Activated CD8-positive, alpha-beta T cell treated with anti-CD3 and anti-CD28 coated beads for 36 hours (primary cell): ENCODE measurements around the gene DDX56. TPM values are rescaled to one million over a fixed set of nuclear protein-coding genes. Genes with fewer than 3 reads are reported as not detected.
"Not testable (repeated sequence)": the region's sequence is repeated elsewhere in the genome, so short reads cannot be mapped to it uniquely, and the experiment has no call there.

Experiments
- ATAC-seq: fragments of 200-7000 bp; cut with Tn5 transposase; one replicate; pipeline ENCODE4 v1.10.0; 2021; ENCODE audit warnings: mild to moderate bottlenecking, moderate library complexity
- CTCF ChIA-PET: fragments of 350-600 bp; sonication (Branson Sonifier 250); formaldehyde crosslinking; loops from one replicate; lab custom pipeline; 2021; ENCODE audit warnings: antibody characterized with exemption; lab: Charles Lee
- POLR2A ChIA-PET: fragments of 350-600 bp; sonication (Branson Sonifier 250); formaldehyde crosslinking; loops from one replicate; lab custom pipeline; 2021; ENCODE audit warnings: antibody characterized with exemption; lab: Charles Lee
- DNase-seq: peaks from one replicate; pipeline ENCODE4 v3.0.0-alpha.2; 2020
- H3K27ac Mint-ChIP-seq: one replicate; pipeline ENCODE4 v1.8.0; 2021; ENCODE audit warnings: mild to moderate bottlenecking, mixed read lengths
- H3K27me3 Mint-ChIP-seq: one replicate; pipeline ENCODE4 v1.8.0; 2021; ENCODE audit warnings: mixed read lengths
- H3K36me3 Mint-ChIP-seq: one replicate; pipeline ENCODE4 v1.8.0; 2021; ENCODE audit warnings: low read depth, mixed read lengths
- H3K4me1 Mint-ChIP-seq: one replicate; pipeline ENCODE4 v1.8.0; 2021; ENCODE audit warnings: low read depth, mixed read lengths
- H3K4me3 Mint-ChIP-seq: one replicate; pipeline ENCODE4 v1.8.0; 2021; ENCODE audit warnings: mild to moderate bottlenecking, moderate library complexity, mixed read lengths
- H3K9me3 Mint-ChIP-seq: one replicate; pipeline ENCODE4 v1.8.0; 2021; ENCODE audit warnings: mixed read lengths
- intact Hi-C: fragments of 100-400 bp; cut with micrococcal nuclease; formaldehyde crosslinking; loops from one replicate; pipeline ENCODE4 v1.10.0; 2022
- total RNA-seq, 2 experiments: library from RNA; stranded (reverse); gene quantifications; one replicate each; pipeline ENCODE4 v1.2.3, GENCODE V29; 2021
- TF ChIP-seq, protein P1 (sequence below): fragments of 200-600 bp; IDR thresholded peaks from one replicate; pipeline ENCODE4 v1.8.0; 2022; ENCODE audit warnings: antibody characterized with exemption, mild to moderate bottlenecking

The DDX56 gene
- total RNA-seq, 2 experiments from 2014 or later = 92.3 to 98.3 TPM

DNA sequence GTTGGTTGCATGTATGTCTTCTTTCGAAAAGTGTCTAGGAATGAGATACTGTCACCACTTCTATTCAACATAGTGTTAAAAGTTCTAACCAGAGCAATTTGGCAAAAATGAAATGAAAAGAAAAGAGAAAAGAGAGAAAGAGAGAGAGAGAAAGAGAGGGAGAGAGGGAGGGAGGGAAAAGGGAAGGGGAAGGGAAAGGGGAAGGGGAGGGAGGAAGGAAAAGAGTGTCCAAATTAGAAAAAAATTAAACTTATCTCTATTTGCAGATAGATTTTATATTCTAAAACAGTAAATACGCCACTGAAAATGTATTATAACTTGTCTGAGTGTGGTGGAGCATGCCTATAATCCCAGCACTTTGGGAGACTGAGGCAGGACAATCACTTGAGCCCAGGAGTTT lies 16.2 kb downstream of the DDX56 start:
- TF ChIP-seq, protein P1, sequence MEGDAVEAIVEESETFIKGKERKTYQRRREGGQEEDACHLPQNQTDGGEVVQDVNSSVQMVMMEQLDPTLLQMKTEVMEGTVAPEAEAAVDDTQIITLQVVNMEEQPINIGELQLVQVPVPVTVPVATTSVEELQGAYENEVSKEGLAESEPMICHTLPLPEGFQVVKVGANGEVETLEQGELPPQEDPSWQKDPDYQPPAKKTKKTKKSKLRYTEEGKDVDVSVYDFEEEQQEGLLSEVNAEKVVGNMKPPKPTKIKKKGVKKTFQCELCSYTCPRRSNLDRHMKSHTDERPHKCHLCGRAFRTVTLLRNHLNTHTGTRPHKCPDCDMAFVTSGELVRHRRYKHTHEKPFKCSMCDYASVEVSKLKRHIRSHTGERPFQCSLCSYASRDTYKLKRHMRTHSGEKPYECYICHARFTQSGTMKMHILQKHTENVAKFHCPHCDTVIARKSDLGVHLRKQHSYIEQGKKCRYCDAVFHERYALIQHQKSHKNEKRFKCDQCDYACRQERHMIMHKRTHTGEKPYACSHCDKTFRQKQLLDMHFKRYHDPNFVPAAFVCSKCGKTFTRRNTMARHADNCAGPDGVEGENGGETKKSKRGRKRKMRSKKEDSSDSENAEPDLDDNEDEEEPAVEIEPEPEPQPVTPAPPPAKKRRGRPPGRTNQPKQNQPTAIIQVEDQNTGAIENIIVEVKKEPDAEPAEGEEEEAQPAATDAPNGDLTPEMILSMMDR = no peak
- no peak overlapping the region for H3K4me3 Mint-ChIP-seq
- ATAC-seq (no peak), DNase-seq (no peak)
- CTCF ChIA-PET = no interaction called here
- no peaks in the 10 kb centered on the region for H3K4me1 Mint-ChIP-seq
- intact Hi-C loops = no loop called here
- no peaks in the 10 kb centered on the region for H3K9me3 Mint-ChIP-seq
- POLR2A ChIA-PET = no interaction called here
- no peak overlapping the region for H3K27ac Mint-ChIP-seq
- no peaks in the 10 kb centered on the region for H3K27me3 Mint-ChIP-seq
- H3K36me3 Mint-ChIP-seq = no peaks in the 10 kb centered on the region

DNA sequence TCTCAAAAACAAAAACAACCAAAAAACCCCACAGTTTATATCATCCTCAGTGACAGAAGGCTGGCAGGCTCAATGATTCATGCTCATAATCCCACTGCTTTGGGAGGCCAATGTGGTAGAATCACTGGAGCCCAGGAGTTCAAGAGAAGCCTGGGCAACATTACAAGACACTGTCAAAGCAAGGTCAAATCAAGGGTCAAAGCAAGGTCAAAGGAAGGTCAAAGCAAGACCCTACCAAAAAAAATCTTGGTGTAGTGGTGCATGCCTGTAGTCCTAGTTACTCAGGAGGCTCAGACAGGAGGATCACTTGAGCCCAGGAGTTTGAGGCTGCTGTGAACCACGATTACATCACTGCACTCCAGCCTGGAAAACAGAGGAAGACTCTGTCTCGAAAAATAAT lies 18.4 kb downstream of the DDX56 start:
- H3K4me3 Mint-ChIP-seq = no peak overlapping the region
- no peaks in the 10 kb centered on the region for H3K9me3 Mint-ChIP-seq
- DNase-seq (no peak), ATAC-seq (no peak)
- no peaks in the 10 kb centered on the region for H3K27me3 Mint-ChIP-seq
- H3K36me3 Mint-ChIP-seq = no peaks in the 10 kb centered on the region
- ChIA-PET CTCF (interaction anchor here (1.1 to 1.5 kb wide), 2 partner anchors 10 to 208 kb away, joined by 4 to 9 read pairs; no protein-coding TSS in a partner anchor), POLR2A (interaction anchor here (1.2 kb wide), 1 partner anchor 41 kb away, joined by 3 read pairs; no protein-coding TSS in a partner anchor)
- TF ChIP-seq, protein P1 = no peak
- intact Hi-C loops = no loop called here
- no peaks in the 10 kb centered on the region for H3K4me1 Mint-ChIP-seq
- H3K27ac Mint-ChIP-seq = no peak overlapping the region

DNA sequence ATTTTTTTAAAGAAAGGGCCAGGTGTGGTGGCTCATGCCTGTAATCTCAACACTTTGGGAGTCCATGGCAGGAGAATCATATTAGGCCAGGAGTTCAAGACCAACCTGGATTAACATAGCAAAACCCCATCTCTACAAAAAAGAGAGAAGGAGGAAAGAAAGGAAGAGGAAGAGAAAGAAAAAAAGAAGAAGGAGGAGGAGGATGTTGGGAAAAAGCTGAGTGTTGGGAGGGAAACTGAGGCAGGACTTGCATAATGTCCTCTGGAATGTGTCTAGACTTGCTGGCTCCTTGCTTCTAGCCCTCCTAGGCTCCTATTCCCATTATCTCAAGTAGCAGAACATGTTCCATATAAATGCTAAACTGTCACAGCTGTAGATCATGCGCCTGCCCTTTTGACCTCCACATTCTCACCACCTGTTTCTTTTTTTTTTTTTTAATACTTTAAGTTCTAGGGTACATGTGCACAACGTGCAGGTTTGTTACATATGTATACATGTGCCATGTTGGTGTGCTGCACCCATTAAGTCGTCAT lies 21.2 kb downstream of the DDX56 start:
- H3K9me3 Mint-ChIP-seq, H3K4me3 Mint-ChIP-seq, DNase-seq, POLR2A ChIA-PET, H3K36me3 Mint-ChIP-seq, ATAC-seq, intact Hi-C loops, H3K4me1 Mint-ChIP-seq, H3K27me3 Mint-ChIP-seq, H3K27ac Mint-ChIP-seq: not testable (repeated sequence)
- CTCF ChIA-PET = interaction anchor here (1.0 to 1.5 kb wide), 2 partner anchors 12 to 312 kb away, joined by 3 to 4 read pairs; no protein-coding TSS in a partner anchor

DNA sequence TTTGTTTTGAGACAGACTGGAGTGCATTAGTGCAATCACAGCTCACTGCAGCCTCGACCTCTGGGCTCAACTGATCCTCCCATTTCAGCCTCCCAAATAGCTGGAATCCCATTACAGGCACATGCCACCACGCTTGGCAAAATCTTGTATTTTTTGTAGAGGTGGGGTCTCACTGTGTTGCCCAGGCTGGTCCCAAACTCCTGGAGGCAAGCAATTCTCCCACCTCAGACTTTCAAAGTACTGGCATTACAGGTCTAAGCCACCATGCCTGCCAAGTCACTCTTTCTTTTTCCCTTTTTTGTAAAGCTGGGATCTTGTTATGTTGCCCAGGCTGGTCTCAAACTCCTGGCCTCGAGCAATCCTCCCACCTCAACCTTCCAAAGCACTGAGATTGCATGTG lies 24.3 kb downstream of the DDX56 start:
- Mint-ChIP-seq H3K4me3 (no peak overlapping the region), H3K27me3 (no peaks in the 10 kb centered on the region), H3K36me3 (no peaks in the 10 kb centered on the region), H3K27ac (no peak overlapping the region), H3K9me3 (no peaks in the 10 kb centered on the region), H3K4me1 (peaks cover 9% of the 10 kb centered on the region)
- ChIA-PET CTCF (interaction anchor here (2.3 to 3.1 kb wide), 2 partner anchors 15 to 16 kb away, joined by 13 to 15 read pairs; no protein-coding TSS in a partner anchor), POLR2A (interaction anchor here (1.2 kb wide), 1 partner anchor 16 kb away, joined by 5 read pairs; no protein-coding TSS in a partner anchor)
- intact Hi-C loops = no loop called here
- ATAC-seq = no peak
- TF ChIP-seq, protein P1 = no peak
- no peak for DNase-seq

DNA sequence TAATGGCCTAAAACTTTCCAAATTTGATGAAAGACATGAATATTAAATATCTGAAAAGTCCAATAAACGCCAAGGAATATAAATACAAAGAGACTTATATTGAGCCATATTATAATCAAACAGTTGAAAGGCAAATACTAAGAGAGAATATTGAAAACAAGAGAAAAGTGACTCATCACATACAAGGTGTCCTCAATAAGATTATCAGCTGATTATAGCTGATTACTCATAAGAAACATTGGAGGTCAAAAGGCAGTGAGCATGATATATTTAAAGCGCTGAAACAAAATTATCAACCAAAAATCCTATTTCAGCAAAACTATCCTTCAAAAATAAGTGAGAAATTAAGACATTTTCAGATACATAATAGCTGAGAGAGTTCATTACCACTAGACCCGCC lies 24.8 kb downstream of the DDX56 start:
- H3K27me3 Mint-ChIP-seq = no peaks in the 10 kb centered on the region
- ChIA-PET CTCF (interaction anchor here (2.3 to 3.1 kb wide), 2 partner anchors 14 to 17 kb away, joined by 13 to 15 read pairs; no protein-coding TSS in a partner anchor), POLR2A (interaction anchor here (1.2 kb wide), 1 partner anchor 16 kb away, joined by 5 read pairs; no protein-coding TSS in a partner anchor)
- H3K9me3 Mint-ChIP-seq = no peaks in the 10 kb centered on the region
- H3K4me1 Mint-ChIP-seq = peaks cover 9% of the 10 kb centered on the region
- no peak for ATAC-seq
- TF ChIP-seq, protein P1 = no peak
- H3K4me3 Mint-ChIP-seq = no peak overlapping the region
- no peak for DNase-seq
- no peak overlapping the region for H3K27ac Mint-ChIP-seq
- H3K36me3 Mint-ChIP-seq = no peaks in the 10 kb centered on the region
- intact Hi-C loops = no loop called here
